ENCODE data around the gene CKAP5.

DNA sequence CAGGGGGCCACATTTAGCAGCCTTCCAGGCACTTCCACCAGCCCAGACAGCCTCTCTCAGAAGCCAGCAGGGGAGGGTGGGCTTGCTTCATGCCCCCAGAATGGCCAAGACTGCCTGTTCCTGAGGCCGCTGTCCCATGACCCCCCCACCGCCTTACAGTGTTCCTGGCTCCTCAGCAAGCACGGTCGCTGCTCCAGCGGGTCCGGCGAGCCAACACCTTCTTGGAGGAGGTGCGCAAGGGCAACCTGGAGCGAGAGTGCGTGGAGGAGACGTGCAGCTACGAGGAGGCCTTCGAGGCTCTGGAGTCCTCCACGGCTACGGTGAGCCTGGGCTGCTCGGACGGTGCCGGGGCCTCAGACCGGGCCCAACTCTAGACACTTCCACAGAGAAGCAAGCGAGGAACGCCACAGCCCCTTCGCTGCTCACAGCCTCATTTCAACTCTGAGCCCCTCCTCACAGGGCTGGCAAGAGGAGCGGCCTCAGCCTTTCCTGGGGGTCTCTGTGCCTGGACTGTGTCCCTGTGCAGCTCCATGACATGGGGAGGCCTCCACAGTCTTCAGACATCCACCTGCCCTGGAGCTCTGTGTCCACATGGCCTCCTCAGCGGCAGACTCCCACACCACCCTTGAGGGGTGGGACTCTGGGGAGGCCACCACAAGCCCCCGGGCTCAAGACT is 126.4 kb downstream of the CKAP5 start:
- no peak for TF ChIP-seq CTCF (conservative IDR thresholded peaks at IDR 0.05 in 1 of 2, IDR thresholded peaks at IDR 0.05 in 1 of 2; ENCODE audit: low read depth in 1 of 2, low read length in 2 of 2)
- no peak for TF ChIP-seq EZH2 (IDR thresholded peaks at IDR 0.05; ENCODE audit: low read length, missing control alignments)

Data from fibroblast of lung (primary cell).